Mucosa of descending colon (tissue), 3 donors: Measurements from ENCODE around the gene DKKL1. TPM values are rescaled to one million over a fixed set of nuclear protein-coding genes. Genes with fewer than 3 reads are reported as not detected.

Experiments
- ATAC-seq: fragments of 200-7000 bp; cut with Tn5 transposase; one replicate; pipeline ENCODE4 v1.9.1; 2020; ENCODE audit warnings: mild to moderate bottlenecking, moderate library complexity
- DNase-seq, 3 donors: peaks; one replicate each; pipeline ENCODE4 v3.0.0-alpha.2; 2020
- H3K36me3 ChIP-seq: fragments of 200-600 bp; one replicate; pipeline ENCODE4 v1.8.0; 2021; ENCODE audit warnings: low read depth, mild to moderate bottlenecking
- H3K4me1 ChIP-seq: fragments of 200-600 bp; one replicate; pipeline ENCODE4 v1.8.0; 2021; ENCODE audit warnings: low read depth, mild to moderate bottlenecking
- H3K4me3 ChIP-seq: fragments of 200-600 bp; one replicate; pipeline ENCODE4 v1.8.0; 2021; ENCODE audit warnings: mild to moderate bottlenecking
- H3K9me3 ChIP-seq: fragments of 200-600 bp; one replicate; pipeline ENCODE4 v1.8.0; 2021; ENCODE audit warnings: mild to moderate bottlenecking
- intact Hi-C, 2 donors: fragments of 100-400 bp; cut with DNase I in 1 of 2; cut with micrococcal nuclease in 1 of 2; formaldehyde crosslinking; loops; one replicate each; pipeline versions ENCODE4 v1.11.0 to v1.11.1; 2022; cut with DNase I, micrococcal nuclease
- total RNA-seq, 3 donors: library from RNA; stranded (reverse); fragmentation: NEBNext Ultra II Directional in 2 of 3; extraction: Animal tissue kit (Norgen Biotek cat#: 25700) in 2 of 3; gene quantifications; one replicate each; pipeline versions ENCODE4 v1.2.1 to v1.2.4, GENCODE V29; 2021 to 2023
- TF ChIP-seq, protein P1 (sequence below): fragments of 200-600 bp; IDR thresholded peaks from one replicate; pipeline ENCODE4 v1.8.0; 2022; ENCODE audit warnings: antibody characterized with exemption, mild to moderate bottlenecking
- donor health status: DM: no; HTN: no; CAD: no; lungs with moderate emphysema.
- donor health status: DM: no; HTN: no; CAD: no.
- donor health status: DM: no; HTN: yes; CAD: no.

DKKL1 gene
- total RNA-seq, 3 donors from 2014 or later, result 0.44 TPM; not detected in 2

GRCh38 chr19:49374665-49375434, 11.2 kb downstream of the DKKL1 start:
- no peaks in the 10 kb centered on the region for H3K36me3 ChIP-seq
- ATAC-seq (no peak), DNase-seq (no peak)
- intact Hi-C loops, result no loop called here
- H3K4me1 ChIP-seq, result no peaks in the 10 kb centered on the region
- peaks cover 1% of the 10 kb centered on the region for H3K9me3 ChIP-seq
- H3K4me3 ChIP-seq, result no peak overlapping the region
- TF ChIP-seq, protein P1, sequence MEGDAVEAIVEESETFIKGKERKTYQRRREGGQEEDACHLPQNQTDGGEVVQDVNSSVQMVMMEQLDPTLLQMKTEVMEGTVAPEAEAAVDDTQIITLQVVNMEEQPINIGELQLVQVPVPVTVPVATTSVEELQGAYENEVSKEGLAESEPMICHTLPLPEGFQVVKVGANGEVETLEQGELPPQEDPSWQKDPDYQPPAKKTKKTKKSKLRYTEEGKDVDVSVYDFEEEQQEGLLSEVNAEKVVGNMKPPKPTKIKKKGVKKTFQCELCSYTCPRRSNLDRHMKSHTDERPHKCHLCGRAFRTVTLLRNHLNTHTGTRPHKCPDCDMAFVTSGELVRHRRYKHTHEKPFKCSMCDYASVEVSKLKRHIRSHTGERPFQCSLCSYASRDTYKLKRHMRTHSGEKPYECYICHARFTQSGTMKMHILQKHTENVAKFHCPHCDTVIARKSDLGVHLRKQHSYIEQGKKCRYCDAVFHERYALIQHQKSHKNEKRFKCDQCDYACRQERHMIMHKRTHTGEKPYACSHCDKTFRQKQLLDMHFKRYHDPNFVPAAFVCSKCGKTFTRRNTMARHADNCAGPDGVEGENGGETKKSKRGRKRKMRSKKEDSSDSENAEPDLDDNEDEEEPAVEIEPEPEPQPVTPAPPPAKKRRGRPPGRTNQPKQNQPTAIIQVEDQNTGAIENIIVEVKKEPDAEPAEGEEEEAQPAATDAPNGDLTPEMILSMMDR, result no peak

DNA sequence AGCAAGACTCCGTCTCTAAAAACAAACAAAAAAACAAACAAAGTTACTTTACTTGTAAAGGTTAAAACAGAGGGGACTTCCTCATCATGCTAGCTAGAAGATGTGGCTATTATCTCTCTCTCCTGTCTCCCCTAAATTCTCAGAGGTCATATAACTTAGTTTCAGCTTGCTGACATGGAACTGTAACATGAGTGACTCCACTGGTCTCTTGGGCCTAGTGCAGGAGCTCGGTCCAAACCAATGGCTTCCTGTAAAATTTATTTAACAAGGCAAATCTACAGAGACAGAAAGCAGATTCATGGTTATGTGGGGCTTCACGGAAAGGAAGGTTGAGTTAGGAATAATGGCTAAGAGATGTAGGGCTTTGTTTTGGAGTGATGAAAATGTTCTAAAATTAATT, 14.8 kb downstream of the DKKL1 start:
- Histone ChIP-seq H3K4me3 (no peak overlapping the region), H3K9me3 (no peaks in the 10 kb centered on the region), H3K4me1 (no peaks in the 10 kb centered on the region), H3K36me3 (no peaks in the 10 kb centered on the region)
- no peak for ATAC-seq
- intact Hi-C loops, result no loop called here
- no peak for DNase-seq
- TF ChIP-seq, protein P1, result no peak

DNA sequence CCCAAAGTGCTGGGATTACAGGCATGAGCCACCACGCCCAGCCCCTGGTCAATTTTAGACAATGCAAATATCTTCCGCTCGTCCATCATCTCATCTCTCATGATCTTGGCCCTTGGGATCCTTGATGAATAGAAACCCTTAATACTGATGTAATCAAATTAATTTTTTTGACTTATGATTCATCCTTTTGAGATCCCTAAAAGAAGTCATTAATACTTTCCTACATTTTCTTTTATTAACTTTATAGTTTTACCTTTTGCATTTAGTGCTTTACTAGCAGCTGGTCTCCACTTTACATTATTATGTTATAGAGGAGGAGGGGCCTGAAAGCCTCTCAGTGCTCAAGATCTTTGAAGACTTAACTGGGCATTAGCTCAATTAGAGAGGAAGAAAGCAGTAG, 16.7 kb downstream of the DKKL1 start:
- TF ChIP-seq, protein P1, result no peak
- intact Hi-C loops, result no loop called here
- ATAC-seq (no peak), DNase-seq (no peak)
- H3K4me1 ChIP-seq, result no peaks in the 10 kb centered on the region
- H3K36me3 ChIP-seq, result no peaks in the 10 kb centered on the region
- no peak overlapping the region for H3K4me3 ChIP-seq
- H3K9me3 ChIP-seq, result no peaks in the 10 kb centered on the region

DNA sequence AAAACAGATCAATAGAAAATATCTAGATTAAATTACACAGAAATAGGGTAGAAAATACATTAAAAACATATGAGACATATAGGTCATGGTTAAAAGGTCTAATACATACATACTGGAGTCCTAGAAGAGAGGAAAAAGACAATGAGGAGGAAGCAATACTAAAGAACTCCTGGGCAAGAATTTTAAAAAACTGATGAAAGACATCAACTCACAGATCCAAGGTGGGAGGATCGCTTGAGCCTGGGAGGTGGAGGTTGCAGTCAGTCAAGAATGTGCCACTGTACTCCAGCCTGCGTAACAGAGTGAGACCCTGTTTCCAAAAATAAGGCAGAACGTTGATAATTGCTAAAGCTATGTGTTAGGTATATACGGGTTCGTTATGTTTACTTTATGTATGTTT, 19.0 kb downstream of the DKKL1 start:
- Histone ChIP-seq H3K9me3 (no peaks in the 10 kb centered on the region), H3K4me3 (no peak overlapping the region), H3K36me3 (no peaks in the 10 kb centered on the region), H3K4me1 (no peaks in the 10 kb centered on the region)
- ATAC-seq (no peak), DNase-seq (no peak)
- intact Hi-C loops, result no loop called here
- TF ChIP-seq, protein P1, result no peak

GRCh38 chr19:49383599-49383998, 19.9 kb downstream of the DKKL1 start:
- Histone ChIP-seq H3K4me3 (no peak overlapping the region), H3K36me3 (no peaks in the 10 kb centered on the region), H3K9me3 (no peaks in the 10 kb centered on the region), H3K4me1 (no peaks in the 10 kb centered on the region)
- intact Hi-C loops, result no loop called here
- TF ChIP-seq, protein P1, result no peak
- DNase-seq, result no peak
- no peak for ATAC-seq
